NCI-H1105 treated with DMSO at 0.1 percent for 48 hours (cell line): ENCODE measurements around the gene MANBA.

ENCODE experiments used
- DNase-seq: peaks from one replicate; lab custom pipeline; 2025; lab: John Stamatoyannopoulos, UW

The MANBA gene

GRCh38 chr4:102678107-102678506 lies 82.7 kb downstream of the MANBA start:
- peak; percentile 38 for DNase-seq

GRCh38 chr4:102675141-102675540 lies 85.6 kb downstream of the MANBA start:
- DNase-seq = no peak

GRCh38 chr4:102667001-102667400 lies 93.8 kb downstream of the MANBA start:
- DNase-seq = no peak

GRCh38 chr4:102665527-102665926 lies 95.2 kb downstream of the MANBA start:
- DNase-seq = peak; percentile 47

GRCh38 chr4:102663073-102663472 lies 97.7 kb downstream of the MANBA start:
- DNase-seq = no peak

- DNase-seq = no peak
Observed at GRCh38 chr4:102657206-102657605, 103.6 kb downstream of the MANBA start.

- no peak for DNase-seq
Observed at GRCh38 chr4:102647117-102647516, 113.7 kb downstream of the MANBA start.

- DNase-seq = no peak
Observed at GRCh38 chr4:102642631-102643298, 118.0 kb downstream of the MANBA start.

- DNase-seq = no peak
Observed at GRCh38 chr4:102641793-102642192, 119.0 kb downstream of the MANBA start.

GRCh38 chr4:102640669-102641068 lies 120.1 kb downstream of the MANBA start:
- no peak for DNase-seq

GRCh38 chr4:102639598-102639997 lies 121.2 kb downstream of the MANBA start:
- DNase-seq = no peak

- no peak for DNase-seq
Observed at GRCh38 chr4:102638621-102639020, 122.1 kb downstream of the MANBA start.

GRCh38 chr4:102637391-102637790 lies 123.4 kb downstream of the MANBA start:
- no peak for DNase-seq

- no peak for DNase-seq
Observed at GRCh38 chr4:102633100-102633499, 127.7 kb downstream of the MANBA start.

GRCh38 chr4:102632241-102633065 lies 128.3 kb downstream of the MANBA start:
- no peak for DNase-seq

- no peak for DNase-seq
Observed at GRCh38 chr4:102631616-102632015, 129.2 kb downstream of the MANBA start.

- no peak for DNase-seq
Observed at GRCh38 chr4:102629673-102630072, 131.1 kb downstream of the MANBA start.

- DNase-seq = no peak
Observed at GRCh38 chr4:102627831-102628523, 132.8 kb downstream of the MANBA start.

- DNase-seq = no peak
Observed at GRCh38 chr4:102625232-102625930, 135.4 kb downstream of the MANBA start.

- DNase-seq = no peak
Observed at GRCh38 chr4:102624505-102624904, 136.3 kb downstream of the MANBA start.

- DNase-seq = peak; percentile 23
Observed at GRCh38 chr4:102623622-102624021, 137.1 kb downstream of the MANBA start.
